Liver (tissue), 9 donors: ENCODE measurements around the gene LOXHD1. TPM values are rescaled to one million over a fixed set of nuclear protein-coding genes. Genes with fewer than 3 reads are reported as not detected.

Source experiments
- DNase-seq: peaks from one replicate; pipeline ENCODE4 v3.0.0-alpha.2; 2017; ENCODE audit warnings: low spot score
- H3K27ac ChIP-seq, 2 donors: one replicate each; pipeline ENCODE4 v1.7.0; 2013; ENCODE audit warnings: inconsistent platforms in 2 of 2, low read length in 2 of 2, control low read depth in 1 of 2, low read depth in 1 of 2, mild to moderate bottlenecking in 1 of 2
- H3K27me3 ChIP-seq, 4 donors: one replicate each; pipeline versions ENCODE4 v1.6.1 to v1.7.0; 2013; ENCODE audit warnings: low read length in 3 of 4, inconsistent platforms in 1 of 4, mild to moderate bottlenecking in 1 of 4, moderate library complexity in 1 of 4; ENCODE audit not compliant: control insufficient read depth in 4 of 4, insufficient read depth in 4 of 4
- H3K36me3 ChIP-seq, 4 donors: one replicate each; pipeline versions ENCODE4 v1.6.1 to v1.7.0; 2013; ENCODE audit warnings: low read length in 3 of 4, mild to moderate bottlenecking in 3 of 4, low read depth in 1 of 4, moderate library complexity in 1 of 4; ENCODE audit not compliant: control insufficient read depth in 4 of 4, insufficient read depth in 3 of 4
- H3K4me1 ChIP-seq, 4 donors: one replicate each; pipeline versions ENCODE4 v1.6.1 to v1.7.0; 2013; ENCODE audit warnings: low read length in 3 of 4, mild to moderate bottlenecking in 3 of 4, moderate library complexity in 1 of 4; ENCODE audit not compliant: control insufficient read depth in 4 of 4, insufficient read depth in 4 of 4
- H3K4me3 ChIP-seq, 3 donors: one replicate each; pipeline versions ENCODE4 v1.6.1 to v1.7.0; 2013; ENCODE audit warnings: low read length in 3 of 3, control low read depth in 1 of 3, low read depth in 1 of 3, mild to moderate bottlenecking in 1 of 3
- H3K9ac ChIP-seq, 2 donors: one replicate each; pipeline ENCODE4 v1.7.0; 2013; ENCODE audit warnings: low read length in 2 of 2, mild to moderate bottlenecking in 2 of 2, moderate library complexity in 2 of 2, control low read depth in 1 of 2, low read depth in 1 of 2
- H3K9me3 ChIP-seq, 4 donors: one replicate each; pipeline versions ENCODE4 v1.6.1 to v1.7.0; 2013; ENCODE audit warnings: low read length in 3 of 4; ENCODE audit not compliant: control insufficient read depth in 4 of 4
- EGR1 ChIP-seq, 2 donors: IDR thresholded peaks; 2 replicates each; pipeline ENCODE4 v1.6.1; 2016 to 2018; ENCODE audit warnings: antibody characterized with exemption in 2 of 2, low read depth in 2 of 2
- FOXA1 ChIP-seq: IDR thresholded peaks from 2 replicates; pipeline ENCODE4 v1.6.1; 2016; ENCODE audit warnings: antibody characterized with exemption
- FOXA2 ChIP-seq: IDR thresholded peaks from 2 replicates; pipeline ENCODE4 v1.6.1; 2016; ENCODE audit warnings: antibody characterized with exemption
- GABPA ChIP-seq, 2 donors: IDR thresholded peaks in 1 of 2; conservative IDR thresholded peaks in 1 of 2; 2 replicates each; pipeline ENCODE4 v1.6.1; 2016; ENCODE audit warnings: antibody characterized with exemption in 2 of 2, mild to moderate bottlenecking in 1 of 2, moderate library complexity in 1 of 2
- HNF4A ChIP-seq, 2 donors: conservative IDR thresholded peaks; 2 replicates each; pipeline ENCODE4 v1.6.1; 2016; ENCODE audit warnings: antibody characterized with exemption in 2 of 2, mild to moderate bottlenecking in 2 of 2
- HNF4G ChIP-seq: IDR thresholded peaks from 2 replicates; pipeline ENCODE4 v1.6.1; 2016; ENCODE audit warnings: antibody characterized with exemption
- JUND ChIP-seq, 2 donors: IDR thresholded peaks; 2 replicates each; pipeline ENCODE4 v1.6.1; 2016; ENCODE audit warnings: antibody characterized with exemption in 2 of 2
- NR2F2 ChIP-seq: IDR thresholded peaks from 2 replicates; pipeline ENCODE4 v1.6.1; 2016; ENCODE audit warnings: antibody characterized with exemption
- RAD21 ChIP-seq, 2 donors: IDR thresholded peaks; 2 replicates each; pipeline ENCODE4 v1.6.1; 2016; ENCODE audit warnings: antibody characterized with exemption in 2 of 2, mild to moderate bottlenecking in 2 of 2
- RXRA ChIP-seq, 2 donors: IDR thresholded peaks; 2 replicates each; pipeline ENCODE4 v1.6.1; 2017 to 2018; ENCODE audit warnings: antibody characterized with exemption in 2 of 2, mild to moderate bottlenecking in 1 of 2
- SP1 ChIP-seq: IDR thresholded peaks from 2 replicates; pipeline ENCODE4 v1.6.1; 2018; ENCODE audit warnings: antibody characterized with exemption, mild to moderate bottlenecking
- TAF1 ChIP-seq: conservative IDR thresholded peaks from 2 replicates; pipeline ENCODE4 v1.6.1; 2016; ENCODE audit warnings: antibody characterized with exemption, mild to moderate bottlenecking
- YY1 ChIP-seq: IDR thresholded peaks from 2 replicates; pipeline ENCODE4 v1.6.1; 2016; ENCODE audit warnings: antibody characterized with exemption, mild to moderate bottlenecking
- WGBS: extraction: QIAGEN DNeasy Blood & Tissue Kit; methylation state at CpG from one replicate; pipeline ENCODE4 v1.1.7; 2013; 5-methylcytosine and 5-hydroxymethylcytosine counted together
- polyA plus RNA-seq, 2 donors: library from polyadenylated mRNA; stranded (reverse) in 1 of 2; unstranded in 1 of 2; fragments of 200-250 nt in 1 of 2; fragments of >200 nt in 1 of 2; fragmentation: Nextera tagmentation in 1 of 2; extraction: Ambion mirVana in 1 of 2; gene quantifications; one replicate each; pipeline versions ENCODE4 v1.2.1 to v1.2.3, GENCODE V29; 2013 to 2015
- total RNA-seq, 2 donors: library from RNA; depleted of rRNA; stranded (reverse); fragments of >200 nt; gene quantifications; one replicate each; pipeline ENCODE4 v1.2.3, GENCODE V29; 2014
- TF ChIP-seq, protein P1 (sequence below): fragments of 150-350 bp; IDR thresholded peaks from 2 replicates; pipeline ENCODE4 v1.5.1; 2017; ENCODE audit warnings: improper control_type of control experiment, low read depth, low read length; ENCODE audit not compliant: missing input control
- TF ChIP-seq, protein P2 (sequence below): IDR thresholded peaks from 2 replicates; pipeline ENCODE4 v1.6.1; 2016; ENCODE audit warnings: antibody characterized with exemption
- TF ChIP-seq, protein P3 (sequence below): IDR thresholded peaks from 2 replicates; pipeline ENCODE4 v1.6.1; 2016; ENCODE audit warnings: antibody characterized with exemption, mild to moderate bottlenecking
- TF ChIP-seq, protein P4 (sequence below): IDR thresholded peaks from 2 replicates; pipeline ENCODE4 v1.6.1; 2016; ENCODE audit warnings: antibody characterized with exemption
- TF ChIP-seq, protein P5 (sequence below): IDR thresholded peaks from 2 replicates; pipeline ENCODE4 v1.6.1; 2016; ENCODE audit warnings: antibody characterized with exemption
- donor health status: healthy.
- donor health status: healthy.
- donor health status: healthy.
- donor health status: healthy.
- donor health status: healthy.

The LOXHD1 gene
- total and polyA plus RNA-seq, 4 donors, result 0.09 to 0.25 TPM; not detected in 2

DNA sequence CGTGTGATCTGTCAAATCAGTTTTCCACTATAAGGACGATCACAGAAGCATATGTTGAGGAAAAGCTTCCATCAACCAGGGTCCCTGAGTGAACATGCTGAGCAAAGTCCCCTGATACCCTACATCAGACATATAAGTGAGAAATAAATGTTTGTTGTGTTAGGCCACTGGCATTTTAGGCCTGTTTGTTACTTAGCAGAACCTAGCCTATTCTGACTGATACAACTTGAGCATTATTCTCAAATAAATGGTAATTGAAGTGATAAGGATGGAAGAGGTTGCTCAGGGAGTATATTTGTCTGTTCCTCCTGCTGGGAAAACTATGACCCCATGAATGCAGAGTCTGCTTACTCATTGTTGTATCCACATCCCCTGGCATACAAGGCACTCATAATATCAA is 106.4 kb downstream of the LOXHD1 start:
- peaks cover 0 to 3% (median 0%) of the 10 kb centered on the region in 4 donors for H3K9me3 ChIP-seq
- DNase-seq, result no peak

More for the DNA sequence above, 106.4 kb downstream of the LOXHD1 start:
- WGBS, result 88% methylated on average over 2 of the region's 2 CpGs
- no peaks in the 10 kb centered on the region for H3K36me3 ChIP-seq
- TF ChIP-seq NR2F2, result no peak
- TF ChIP-seq, protein P1, sequence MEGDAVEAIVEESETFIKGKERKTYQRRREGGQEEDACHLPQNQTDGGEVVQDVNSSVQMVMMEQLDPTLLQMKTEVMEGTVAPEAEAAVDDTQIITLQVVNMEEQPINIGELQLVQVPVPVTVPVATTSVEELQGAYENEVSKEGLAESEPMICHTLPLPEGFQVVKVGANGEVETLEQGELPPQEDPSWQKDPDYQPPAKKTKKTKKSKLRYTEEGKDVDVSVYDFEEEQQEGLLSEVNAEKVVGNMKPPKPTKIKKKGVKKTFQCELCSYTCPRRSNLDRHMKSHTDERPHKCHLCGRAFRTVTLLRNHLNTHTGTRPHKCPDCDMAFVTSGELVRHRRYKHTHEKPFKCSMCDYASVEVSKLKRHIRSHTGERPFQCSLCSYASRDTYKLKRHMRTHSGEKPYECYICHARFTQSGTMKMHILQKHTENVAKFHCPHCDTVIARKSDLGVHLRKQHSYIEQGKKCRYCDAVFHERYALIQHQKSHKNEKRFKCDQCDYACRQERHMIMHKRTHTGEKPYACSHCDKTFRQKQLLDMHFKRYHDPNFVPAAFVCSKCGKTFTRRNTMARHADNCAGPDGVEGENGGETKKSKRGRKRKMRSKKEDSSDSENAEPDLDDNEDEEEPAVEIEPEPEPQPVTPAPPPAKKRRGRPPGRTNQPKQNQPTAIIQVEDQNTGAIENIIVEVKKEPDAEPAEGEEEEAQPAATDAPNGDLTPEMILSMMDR, result no peak
- TF ChIP-seq HNF4G, result no peak
- no peak for TF ChIP-seq TAF1
- TF ChIP-seq RAD21 (IDR thresholded peaks at IDR 0.05), result no peak
- TF ChIP-seq, protein P2, sequence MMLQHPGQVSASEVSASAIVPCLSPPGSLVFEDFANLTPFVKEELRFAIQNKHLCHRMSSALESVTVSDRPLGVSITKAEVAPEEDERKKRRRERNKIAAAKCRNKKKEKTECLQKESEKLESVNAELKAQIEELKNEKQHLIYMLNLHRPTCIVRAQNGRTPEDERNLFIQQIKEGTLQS, result no peak
- TF ChIP-seq SP1, result no peak
- no peak for TF ChIP-seq HNF4A (conservative IDR thresholded peaks at IDR 0.05)
- TF ChIP-seq, protein P3, sequence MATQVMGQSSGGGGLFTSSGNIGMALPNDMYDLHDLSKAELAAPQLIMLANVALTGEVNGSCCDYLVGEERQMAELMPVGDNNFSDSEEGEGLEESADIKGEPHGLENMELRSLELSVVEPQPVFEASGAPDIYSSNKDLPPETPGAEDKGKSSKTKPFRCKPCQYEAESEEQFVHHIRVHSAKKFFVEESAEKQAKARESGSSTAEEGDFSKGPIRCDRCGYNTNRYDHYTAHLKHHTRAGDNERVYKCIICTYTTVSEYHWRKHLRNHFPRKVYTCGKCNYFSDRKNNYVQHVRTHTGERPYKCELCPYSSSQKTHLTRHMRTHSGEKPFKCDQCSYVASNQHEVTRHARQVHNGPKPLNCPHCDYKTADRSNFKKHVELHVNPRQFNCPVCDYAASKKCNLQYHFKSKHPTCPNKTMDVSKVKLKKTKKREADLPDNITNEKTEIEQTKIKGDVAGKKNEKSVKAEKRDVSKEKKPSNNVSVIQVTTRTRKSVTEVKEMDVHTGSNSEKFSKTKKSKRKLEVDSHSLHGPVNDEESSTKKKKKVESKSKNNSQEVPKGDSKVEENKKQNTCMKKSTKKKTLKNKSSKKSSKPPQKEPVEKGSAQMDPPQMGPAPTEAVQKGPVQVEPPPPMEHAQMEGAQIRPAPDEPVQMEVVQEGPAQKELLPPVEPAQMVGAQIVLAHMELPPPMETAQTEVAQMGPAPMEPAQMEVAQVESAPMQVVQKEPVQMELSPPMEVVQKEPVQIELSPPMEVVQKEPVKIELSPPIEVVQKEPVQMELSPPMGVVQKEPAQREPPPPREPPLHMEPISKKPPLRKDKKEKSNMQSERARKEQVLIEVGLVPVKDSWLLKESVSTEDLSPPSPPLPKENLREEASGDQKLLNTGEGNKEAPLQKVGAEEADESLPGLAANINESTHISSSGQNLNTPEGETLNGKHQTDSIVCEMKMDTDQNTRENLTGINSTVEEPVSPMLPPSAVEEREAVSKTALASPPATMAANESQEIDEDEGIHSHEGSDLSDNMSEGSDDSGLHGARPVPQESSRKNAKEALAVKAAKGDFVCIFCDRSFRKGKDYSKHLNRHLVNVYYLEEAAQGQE, result no peak
- no peak for TF ChIP-seq JUND (IDR thresholded peaks at IDR 0.05)
- no peak for TF ChIP-seq YY1
- TF ChIP-seq, protein P4, sequence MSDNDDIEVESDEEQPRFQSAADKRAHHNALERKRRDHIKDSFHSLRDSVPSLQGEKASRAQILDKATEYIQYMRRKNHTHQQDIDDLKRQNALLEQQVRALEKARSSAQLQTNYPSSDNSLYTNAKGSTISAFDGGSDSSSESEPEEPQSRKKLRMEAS, result no peak
- TF ChIP-seq FOXA1, result no peak
- no peak for TF ChIP-seq FOXA2
- TF ChIP-seq EGR1 (IDR thresholded peaks at IDR 0.05; ENCODE audit: low read depth in 2 of 2), result no peak
- TF ChIP-seq, protein P5, sequence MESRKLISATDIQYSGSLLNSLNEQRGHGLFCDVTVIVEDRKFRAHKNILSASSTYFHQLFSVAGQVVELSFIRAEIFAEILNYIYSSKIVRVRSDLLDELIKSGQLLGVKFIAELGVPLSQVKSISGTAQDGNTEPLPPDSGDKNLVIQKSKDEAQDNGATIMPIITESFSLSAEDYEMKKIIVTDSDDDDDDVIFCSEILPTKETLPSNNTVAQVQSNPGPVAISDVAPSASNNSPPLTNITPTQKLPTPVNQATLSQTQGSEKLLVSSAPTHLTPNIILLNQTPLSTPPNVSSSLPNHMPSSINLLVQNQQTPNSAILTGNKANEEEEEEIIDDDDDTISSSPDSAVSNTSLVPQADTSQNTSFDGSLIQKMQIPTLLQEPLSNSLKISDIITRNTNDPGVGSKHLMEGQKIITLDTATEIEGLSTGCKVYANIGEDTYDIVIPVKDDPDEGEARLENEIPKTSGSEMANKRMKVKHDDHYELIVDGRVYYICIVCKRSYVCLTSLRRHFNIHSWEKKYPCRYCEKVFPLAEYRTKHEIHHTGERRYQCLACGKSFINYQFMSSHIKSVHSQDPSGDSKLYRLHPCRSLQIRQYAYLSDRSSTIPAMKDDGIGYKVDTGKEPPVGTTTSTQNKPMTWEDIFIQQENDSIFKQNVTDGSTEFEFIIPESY, result no peak
- no peak for TF ChIP-seq GABPA (IDR thresholded peaks at IDR 0.05 in 1 of 2, conservative IDR thresholded peaks at IDR 0.05 in 1 of 2)
- no peak for TF ChIP-seq RXRA (IDR thresholded peaks at IDR 0.05)
- no peak overlapping the region for H3K4me3 ChIP-seq
- H3K27ac ChIP-seq, result no peak overlapping the region
- no peaks in the 10 kb centered on the region for H3K27me3 ChIP-seq
- H3K9ac ChIP-seq, result no peak overlapping the region
- H3K4me1 ChIP-seq, result no peaks in the 10 kb centered on the region
